Heart left ventricle (tissue), 13 donors: ENCODE results near the gene MEX3B.

Experiments
- CTCF ChIP-seq, 12 donors: fragments of 200-600 bp; sonication (generic) in 4 of 12; IDR thresholded peaks; one replicate each; pipeline versions ENCODE4 v1.5.0 to v1.8.0; 2018 to 2022; ENCODE audit warnings: antibody characterized with exemption in 12 of 12, mild to moderate bottlenecking in 5 of 12
- POLR2A ChIP-seq, 2 donors: fragments of 450-650 bp; IDR thresholded peaks; one replicate each; pipeline ENCODE4 v1.6.1; 2017; ENCODE audit warnings: antibody characterized with exemption in 2 of 2, mild to moderate bottlenecking in 2 of 2, moderate library complexity in 2 of 2
- donor health status: ischemic (EF 13 %, LVEDD 7.1; RV severe dilation, severe dysfunction).
- donor health status: DM: no; HTN: yes; CAD: no.
- donor health status: DM: no; HTN: no; CAD: no.
- donor health status: ischemic (EF 25% LVEDD 6.9; RV normal size, moderate dysfunction).
- donor health status: ischemic (EF 25% LVEDD 5.7; RV mildly dilated, moderate dysfunction).
- donor health status: ischemic (EF 35%, LVEDD 5.7; RV mildly dilated, moderate dysfunction).
- donor health status: nonischemic (EF 11% LVEDD 7.7; RV severe dilation, severe dysfunction).
- donor health status: DM: yes; HTN: yes; CAD: no.
- donor health status: PGD.
- donor health status: ischemic (EF 29% LVEDD 5.4; RV normal size, mild dysfunction).
- donor health status: nonischemic (EF 23%, LVEDD 6.1; RV moderate dilation, normal function).

GRCh38 chr15:82060817-82061216, 15.0 kb upstream of the MEX3B start:
- TF ChIP-seq CTCF (IDR thresholded peaks at IDR 0.05) (no peak), POLR2A (IDR thresholded peaks at IDR 0.05) (no peak)
